ENCODE results near the gene SOAT2.

The SOAT2 gene

GRCh38 chr12:53096759-53097158 is 6.5 kb upstream of the SOAT2 start:
- DNase-seq (ENCODE audit: low read depth in 2 of 2) = no peak
- TF ChIP-seq, protein P1, sequence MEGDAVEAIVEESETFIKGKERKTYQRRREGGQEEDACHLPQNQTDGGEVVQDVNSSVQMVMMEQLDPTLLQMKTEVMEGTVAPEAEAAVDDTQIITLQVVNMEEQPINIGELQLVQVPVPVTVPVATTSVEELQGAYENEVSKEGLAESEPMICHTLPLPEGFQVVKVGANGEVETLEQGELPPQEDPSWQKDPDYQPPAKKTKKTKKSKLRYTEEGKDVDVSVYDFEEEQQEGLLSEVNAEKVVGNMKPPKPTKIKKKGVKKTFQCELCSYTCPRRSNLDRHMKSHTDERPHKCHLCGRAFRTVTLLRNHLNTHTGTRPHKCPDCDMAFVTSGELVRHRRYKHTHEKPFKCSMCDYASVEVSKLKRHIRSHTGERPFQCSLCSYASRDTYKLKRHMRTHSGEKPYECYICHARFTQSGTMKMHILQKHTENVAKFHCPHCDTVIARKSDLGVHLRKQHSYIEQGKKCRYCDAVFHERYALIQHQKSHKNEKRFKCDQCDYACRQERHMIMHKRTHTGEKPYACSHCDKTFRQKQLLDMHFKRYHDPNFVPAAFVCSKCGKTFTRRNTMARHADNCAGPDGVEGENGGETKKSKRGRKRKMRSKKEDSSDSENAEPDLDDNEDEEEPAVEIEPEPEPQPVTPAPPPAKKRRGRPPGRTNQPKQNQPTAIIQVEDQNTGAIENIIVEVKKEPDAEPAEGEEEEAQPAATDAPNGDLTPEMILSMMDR (IDR thresholded peaks at IDR 0.05; ENCODE audit: low read depth, low read length) = no peak
- peak overlapping the region; percentile 52 to 71 for H3K4me3 ChIP-seq (replicated peaks in 1 of 2; ENCODE audit: low read depth in 2 of 2, low read length in 2 of 2)

- TF ChIP-seq, protein P1 (IDR thresholded peaks at IDR 0.05; ENCODE audit: low read depth, low read length) = no peak
- H3K4me3 ChIP-seq (replicated peaks in 1 of 2; ENCODE audit: low read depth in 2 of 2, low read length in 2 of 2) = peak overlapping the region; percentile 52 to 71
- peak; percentile 43 to 55 for DNase-seq (ENCODE audit: low read depth in 2 of 2)
Observed at GRCh38 chr12:53097207-53097563, 6.1 kb upstream of the SOAT2 start.

DNA sequence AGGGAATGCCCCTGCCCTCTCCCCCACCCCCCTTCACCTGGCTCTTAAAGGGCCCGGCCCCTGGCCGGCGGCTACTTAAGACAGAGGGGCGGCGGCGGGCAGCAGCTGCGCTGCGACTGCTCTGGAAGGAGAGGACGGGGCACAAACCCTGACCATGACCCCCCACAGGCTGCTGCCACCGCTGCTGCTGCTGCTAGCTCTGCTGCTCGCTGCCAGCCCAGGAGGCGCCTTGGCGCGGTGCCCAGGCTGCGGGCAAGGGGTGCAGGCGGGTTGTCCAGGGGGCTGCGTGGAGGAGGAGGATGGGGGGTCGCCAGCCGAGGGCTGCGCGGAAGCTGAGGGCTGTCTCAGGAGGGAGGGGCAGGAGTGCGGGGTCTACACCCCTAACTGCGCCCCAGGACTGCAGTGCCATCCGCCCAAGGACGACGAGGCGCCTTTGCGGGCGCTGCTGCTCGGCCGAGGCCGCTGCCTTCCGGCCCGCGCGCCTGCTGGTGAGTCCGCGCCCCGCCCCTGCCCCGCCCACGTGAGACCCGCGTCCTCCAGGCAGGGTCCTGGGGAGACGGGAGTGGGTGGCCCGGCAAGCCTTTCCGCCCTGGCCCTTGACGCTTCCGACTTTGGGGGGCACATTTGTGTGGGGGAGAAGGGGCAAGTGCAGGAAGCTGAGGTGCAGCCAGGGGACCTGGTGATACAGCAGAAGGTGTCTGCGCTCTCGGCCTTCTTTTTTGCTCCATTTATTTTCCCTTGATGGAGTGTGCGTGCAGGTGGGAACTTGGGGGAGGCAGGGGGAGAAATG is 5.5 kb upstream of the SOAT2 start, which contains the start of gene IGFBP6:
Gene IGFBP6, plus strand, starts transcription at position 104 of the 790 bp plus-strand sequence. Its CDS starts 51 bp downstream, at position 155.
- H3K4me3 ChIP-seq (replicated peaks in 1 of 2; ENCODE audit: low read depth in 2 of 2, low read length in 2 of 2) = peak within 1 kb of the TSS; percentile 52 to 71
- TF ChIP-seq, protein P1 (IDR thresholded peaks at IDR 0.05; ENCODE audit: low read depth, low read length) = no peak
- DNase-seq (ENCODE audit: low read depth in 2 of 2) = peak; percentile 40

DNA sequence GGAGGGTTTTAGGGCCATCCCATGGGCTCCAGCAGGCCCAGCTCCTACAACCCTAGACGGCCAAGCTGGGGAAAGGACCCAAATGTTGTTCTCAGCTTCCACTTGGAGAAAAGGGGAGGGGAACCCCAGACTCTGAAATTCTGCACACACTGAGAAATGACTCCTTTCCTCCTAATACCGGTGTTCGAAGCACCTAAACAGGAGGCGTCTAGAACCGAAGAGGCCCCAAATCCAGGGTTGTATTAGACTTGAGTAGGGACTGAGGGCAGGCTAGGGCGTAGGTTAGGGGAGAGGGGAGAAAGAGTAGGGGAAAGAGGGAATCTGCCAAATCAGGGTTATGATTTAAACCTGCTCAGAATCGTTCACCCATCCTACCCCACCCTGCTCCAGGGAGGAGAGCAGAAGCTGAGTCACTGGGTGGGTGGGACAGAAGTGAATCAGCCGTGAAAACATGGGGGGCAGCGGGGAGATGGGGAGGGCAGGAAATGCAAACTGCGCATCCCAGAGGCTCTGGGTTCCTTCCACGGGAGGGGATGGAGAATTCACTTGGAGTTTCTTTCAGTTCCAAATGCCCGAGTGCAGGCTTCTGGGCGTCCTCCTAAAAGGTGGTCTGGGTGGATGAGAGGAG is 4.8 kb upstream of the SOAT2 start:
- TF ChIP-seq, protein P1 (IDR thresholded peaks at IDR 0.05; ENCODE audit: low read depth, low read length) = no peak
- peak overlapping the region; percentile 52 to 71 for H3K4me3 ChIP-seq (replicated peaks in 1 of 2; ENCODE audit: low read depth in 2 of 2, low read length in 2 of 2)
- DNase-seq (ENCODE audit: low read depth in 2 of 2) = peak; percentile 61 to 81

DNA sequence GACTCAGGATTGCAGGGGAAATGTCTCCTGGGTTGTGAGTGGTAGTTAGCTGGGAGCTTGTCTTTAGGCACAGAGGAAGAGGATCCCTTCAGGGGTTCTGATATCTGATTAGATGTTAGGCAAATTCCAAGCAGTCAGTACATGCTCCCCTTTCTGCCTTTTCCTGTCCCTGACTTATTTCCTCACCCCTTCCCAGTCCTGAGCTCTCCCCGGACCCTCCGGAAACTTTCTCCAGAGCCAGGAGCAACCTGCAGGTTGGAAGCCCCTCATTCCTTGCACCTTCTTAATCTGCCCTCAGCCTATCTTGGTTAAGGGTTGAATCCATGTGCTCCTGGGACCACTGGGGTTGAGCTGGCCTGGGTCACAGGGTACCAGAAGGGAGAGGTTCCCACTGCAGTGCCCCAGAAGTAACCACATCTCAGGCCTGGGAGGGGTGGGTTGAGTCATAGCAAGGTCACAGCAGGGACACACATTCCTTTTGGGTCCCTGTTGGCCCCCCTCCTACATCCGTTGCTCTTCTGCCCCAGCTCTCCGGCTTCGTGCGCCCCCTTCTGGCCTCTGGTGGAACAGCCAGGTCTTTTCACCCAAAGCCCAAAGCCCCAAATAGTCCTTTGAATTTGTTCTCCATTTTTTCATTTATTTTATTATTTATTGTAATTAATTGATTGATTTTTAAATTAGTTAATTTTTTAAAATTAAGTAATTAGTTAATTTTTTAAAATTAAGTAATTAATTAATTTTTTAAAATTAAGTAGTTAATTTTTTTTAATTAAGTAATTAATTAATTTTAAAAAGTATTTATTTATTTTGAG is 4.0 kb upstream of the SOAT2 start:
- TF ChIP-seq, protein P1 (IDR thresholded peaks at IDR 0.05; ENCODE audit: low read depth, low read length) = peak; percentile 96
- peak overlapping the region; percentile 15 to 71 for H3K4me3 ChIP-seq (replicated peaks in 1 of 2; ENCODE audit: low read depth in 2 of 2, low read length in 2 of 2)
- peak; percentile 98 for DNase-seq (ENCODE audit: low read depth in 2 of 2)

GRCh38 chr12:53100466-53101151 is 2.7 kb upstream of the SOAT2 start:
- H3K4me3 ChIP-seq (replicated peaks in 1 of 2; ENCODE audit: low read depth in 2 of 2, low read length in 2 of 2) = no peak overlapping the region
- DNase-seq (ENCODE audit: low read depth in 2 of 2) = no peak
- TF ChIP-seq, protein P1 (IDR thresholded peaks at IDR 0.05; ENCODE audit: low read depth, low read length) = no peak

Measured in cardiac fibroblast (primary cell).